H9 (cell line): ENCODE data around the gene KRTAP10-5. TPM values are rescaled to one million over a fixed set of nuclear protein-coding genes. Genes with fewer than 3 reads are reported as not detected.

Source experiments
- DNase-seq: peaks from one replicate; pipeline ENCODE4 v3.0.0-alpha.2; 2017
- H2AFZ ChIP-seq: one replicate; pipeline ENCODE4 v1.6.1; 2013; ENCODE audit warnings: mild to moderate bottlenecking, low read length, control low read depth, moderate library complexity
- H2AK5ac ChIP-seq: 2 replicates; pipeline ENCODE4 v1.6.1; 2013; ENCODE audit warnings: low read length, control low read depth, mixed read lengths; ENCODE audit not compliant: insufficient read length
- H2BK120ac ChIP-seq: one replicate; pipeline ENCODE4 v1.6.1; 2013; ENCODE audit warnings: low read depth, mild to moderate bottlenecking, low read length, control low read depth, inconsistent platforms; ENCODE audit not compliant: poor library complexity, severe bottlenecking
- H2BK12ac ChIP-seq: 2 replicates; pipeline ENCODE4 v1.6.1; 2013; ENCODE audit warnings: low read length, control low read depth, mixed read lengths, low read depth; ENCODE audit not compliant: insufficient read length
- H2BK15ac ChIP-seq: 2 replicates; pipeline ENCODE4 v1.6.1; 2013; ENCODE audit warnings: low read depth, low read length, control low read depth
- H2BK20ac ChIP-seq: one replicate; pipeline ENCODE4 v1.6.1; 2013; ENCODE audit warnings: low read depth, mild to moderate bottlenecking, low read length, control low read depth, inconsistent platforms; ENCODE audit not compliant: poor library complexity, severe bottlenecking
- H2BK5ac ChIP-seq: 2 replicates; pipeline ENCODE4 v1.6.1; 2013; ENCODE audit warnings: low read length, control low read depth, mixed read lengths; ENCODE audit not compliant: insufficient read length
- H3K14ac ChIP-seq: 2 replicates; pipeline ENCODE4 v1.6.1; 2013; ENCODE audit warnings: low read length, control low read depth; ENCODE audit not compliant: insufficient read depth
- H3K18ac ChIP-seq: 2 replicates; pipeline ENCODE4 v1.6.1; 2013; ENCODE audit warnings: low read depth, mild to moderate bottlenecking, mixed read lengths, low read length, control low read depth; ENCODE audit not compliant: insufficient read length
- H3K23ac ChIP-seq: 2 replicates; pipeline ENCODE4 v1.6.1; 2013; ENCODE audit warnings: low read length, control low read depth, mixed read lengths, low read depth; ENCODE audit not compliant: insufficient read length
- H3K23me2 ChIP-seq: 2 replicates; pipeline ENCODE4 v1.6.1; 2013; ENCODE audit warnings: low read depth, mild to moderate bottlenecking, mixed read lengths, low read length, control low read depth; ENCODE audit not compliant: insufficient read length, poor library complexity, severe bottlenecking
- H3K27ac ChIP-seq: 2 replicates; pipeline ENCODE4 v1.5.1; 2013; ENCODE audit warnings: low read length, control low read depth, mixed read lengths, low read depth; ENCODE audit not compliant: insufficient read length
- H3K27me3 ChIP-seq: 2 replicates; pipeline ENCODE4 v1.6.1; 2013; ENCODE audit warnings: low read length, control low read depth, inconsistent platforms; ENCODE audit not compliant: insufficient read depth
- H3K4ac ChIP-seq: 2 replicates; pipeline ENCODE4 v1.6.1; 2013; ENCODE audit warnings: low read depth, mild to moderate bottlenecking, control low read depth, inconsistent platforms, low read length, moderate library complexity
- H3K4me1 ChIP-seq: 2 replicates; pipeline ENCODE4 v1.6.1; 2013; ENCODE audit warnings: low read length, control low read depth, inconsistent platforms; ENCODE audit not compliant: insufficient read depth
- H3K4me2 ChIP-seq: 2 replicates; pipeline ENCODE4 v1.6.1; 2013; ENCODE audit warnings: low read length, control low read depth, mixed read lengths; ENCODE audit not compliant: insufficient read length, insufficient read depth
- H3K56ac ChIP-seq: 2 replicates; pipeline ENCODE4 v1.6.1; 2013; ENCODE audit warnings: low read depth, mild to moderate bottlenecking, mixed read lengths, low read length, control low read depth; ENCODE audit not compliant: insufficient read length
- H3K79me1 ChIP-seq: 2 replicates; pipeline ENCODE4 v1.6.1; 2013; ENCODE audit warnings: low read depth, mild to moderate bottlenecking, moderate library complexity, low read length, control low read depth, inconsistent platforms; ENCODE audit not compliant: insufficient read depth, poor library complexity, severe bottlenecking
- H3K79me2 ChIP-seq: 2 replicates; pipeline ENCODE4 v1.6.1; 2013; ENCODE audit warnings: low read length, control low read depth, inconsistent platforms; ENCODE audit not compliant: insufficient read depth
- H3K9ac ChIP-seq: 2 replicates; pipeline ENCODE4 v1.6.1; 2013; ENCODE audit warnings: low read length, control low read depth, mixed read lengths; ENCODE audit not compliant: insufficient read length; ENCODE audit errors: extremely low read depth
- H3K9me3 ChIP-seq: one replicate; pipeline ENCODE4 v1.6.1; 2013; ENCODE audit warnings: low read depth, low read length, inconsistent platforms; ENCODE audit not compliant: control insufficient read depth
- H3T11ph ChIP-seq: one replicate; pipeline ENCODE4 v1.6.1; 2013; ENCODE audit warnings: mild to moderate bottlenecking, low read length, control low read depth, inconsistent platforms
- H4K20me1 ChIP-seq: one replicate; pipeline ENCODE4 v1.6.1; 2013; ENCODE audit not compliant: control insufficient read depth, insufficient read length, insufficient read depth
- H4K5ac ChIP-seq: 2 replicates; pipeline ENCODE4 v1.6.1; 2013; ENCODE audit warnings: low read depth, mild to moderate bottlenecking, mixed read lengths, low read length, control low read depth; ENCODE audit not compliant: insufficient read length
- H4K8ac ChIP-seq: replicated peaks from 2 replicates; pipeline ENCODE4 v1.6.1; 2013; ENCODE audit warnings: low read length, control low read depth, mixed read lengths, low read depth; ENCODE audit not compliant: insufficient read length
- H4K91ac ChIP-seq: 2 replicates; pipeline ENCODE4 v1.6.1; 2013; ENCODE audit warnings: low read depth, mild to moderate bottlenecking, moderate library complexity, mixed read lengths, low read length, control low read depth; ENCODE audit not compliant: insufficient read length
- H3K27ac Mint-ChIP-seq, 3 experiments: 2 replicates in 2 of 3; 3 replicates in 1 of 3; pipeline ENCODE4 v1.8.0; 2020 to 2021; ENCODE audit warnings: mixed read lengths in 3 of 3, mild to moderate bottlenecking in 1 of 3, moderate library complexity in 1 of 3
- H3K27me3 Mint-ChIP-seq: 2 replicates; pipeline ENCODE4 v1.8.0; 2021; ENCODE audit warnings: low read depth, mild to moderate bottlenecking, moderate library complexity, mixed read lengths
- H3K36me3 Mint-ChIP-seq, 3 experiments: 2 replicates in 2 of 3; 3 replicates in 1 of 3; pipeline ENCODE4 v1.8.0; 2020 to 2021; ENCODE audit warnings: low read depth in 3 of 3, mixed read lengths in 3 of 3; ENCODE audit not compliant: insufficient read depth in 1 of 3
- H3K4me1 Mint-ChIP-seq, 2 experiments: 2 replicates each; pipeline ENCODE4 v1.8.0; 2020; ENCODE audit warnings: mixed read lengths in 2 of 2
- H3K4me3 Mint-ChIP-seq, 2 experiments: 2 replicates in 1 of 2; 3 replicates in 1 of 2; pipeline ENCODE4 v1.8.0; 2020 to 2021; ENCODE audit warnings: mild to moderate bottlenecking in 2 of 2, mixed read lengths in 2 of 2, moderate library complexity in 1 of 2
- H3K9me3 Mint-ChIP-seq, 2 experiments: 2 replicates in 1 of 2; 3 replicates in 1 of 2; pipeline ENCODE4 v1.8.0; 2020; ENCODE audit warnings: mild to moderate bottlenecking in 2 of 2, mixed read lengths in 2 of 2, moderate library complexity in 1 of 2
- CTCF ChIP-seq: fragments of 200-600 bp; sonication (generic); conservative IDR thresholded peaks from 3 replicates; pipeline ENCODE4 v1.8.0; 2021; ENCODE audit warnings: antibody characterized with exemption, mild to moderate bottlenecking
- WGBS: extraction: QIAGEN DNeasy Blood & Tissue Kit; methylation state at CpG from one replicate; pipeline ENCODE4 v1.1.7; 2013; ENCODE audit warnings: missing lambda C conversion rate, low lambda C conversion rate, mixed read lengths; ENCODE audit not compliant: insufficient read length; ENCODE audit errors: extremely low coverage; 5-methylcytosine and 5-hydroxymethylcytosine counted together
- total RNA-seq: library from RNA; stranded (reverse); gene quantifications from 2 replicates; pipeline ENCODE4 v1.2.1, GENCODE V29; 2021

Gene KRTAP10-5
- total RNA-seq, 1 experiment from 2014 or later: not detected

DNA sequence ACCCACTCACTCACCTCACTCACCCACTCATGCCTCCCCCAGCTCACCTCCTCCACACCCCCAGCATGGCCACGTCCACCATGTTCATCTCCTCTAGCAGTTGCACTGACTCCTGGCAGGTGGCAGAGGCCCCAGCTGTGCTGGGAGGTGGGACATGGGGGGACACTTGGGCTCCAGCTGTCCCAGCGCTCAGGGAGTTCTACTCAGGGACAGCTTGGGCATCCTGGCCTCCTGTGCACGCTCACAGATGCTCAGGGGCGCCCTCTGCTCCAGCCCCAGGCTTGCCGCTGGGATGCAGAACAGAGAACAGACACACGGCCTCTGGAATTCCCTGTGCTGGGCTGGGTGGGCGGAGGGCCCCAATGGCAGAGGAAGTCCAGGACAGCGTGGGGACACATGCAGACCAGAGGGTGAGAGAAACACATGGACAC, 36.7 kb upstream of the KRTAP10-5 start:
- Histone ChIP-seq H4K20me1 (no peaks in the 10 kb centered on the region), H2AK5ac (no peak overlapping the region), H3K79me2 (no peaks in the 10 kb centered on the region), H3K27me3 (no peaks in the 10 kb centered on the region), H3K23me2 (no peaks in the 10 kb centered on the region), H3K4me1 (no peaks in the 10 kb centered on the region), H4K8ac (no peak overlapping the region), H3K14ac (peak overlapping the region; percentile 9; the same call in 1 of the 2 replicates), H3K18ac (no peak overlapping the region), H2BK12ac (no peak overlapping the region), H4K91ac (no peak overlapping the region), H3K4ac (no peak overlapping the region), H4K5ac (no peak overlapping the region), H2AFZ (no peak overlapping the region), H3K9ac (no peak overlapping the region), H2BK120ac (no peak overlapping the region), H3K27ac (no peak overlapping the region), H3K23ac (no peak overlapping the region), H2BK15ac (no peak overlapping the region), H3K56ac (no peak overlapping the region), H3K79me1 (no peaks in the 10 kb centered on the region), H3T11ph (no peak overlapping the region), H2BK5ac (no peak overlapping the region), H3K9me3 (peaks cover 4% of the 10 kb centered on the region), H3K4me2 (no peak overlapping the region), H2BK20ac (no peak overlapping the region)
- TF ChIP-seq CTCF: 0 out of 3 replicates have a peak, but pooled peaks have one; percentile 22
- H3K27me3 Mint-ChIP-seq: peaks cover 2% of the 10 kb centered on the region
- H3K4me1 Mint-ChIP-seq: peaks cover 27% of the 10 kb centered on the region in 2 experiments
- peak overlapping the region in 2 of 3 experiments; percentile 53 to 75; a peak in 4 of 7 replicates for H3K27ac Mint-ChIP-seq
- no CpG with 5 or more reads among the region's 8 CpGs for WGBS
- H3K4me3 Mint-ChIP-seq: no peak overlapping the region; a peak in 1 of 5 replicates
- no peak for DNase-seq
- peaks cover 27 to 33% of the 10 kb centered on the region in 2 experiments for H3K9me3 Mint-ChIP-seq
- H3K36me3 Mint-ChIP-seq: peaks cover 5 to 22% (median 18%) of the 10 kb centered on the region in 3 experiments
